ENCODE data around the gene RAB33A. TPM values are rescaled to one million over a fixed set of nuclear protein-coding genes. Genes with fewer than 3 reads are reported as not detected.
"Not testable (repeated sequence)": the region's sequence is repeated elsewhere in the genome, so short reads cannot be mapped to it uniquely, and the experiment has no call there.

The RAB33A gene
- total and polyA plus RNA-seq, 2 donors = 7.7 to 9.9 TPM

DNA sequence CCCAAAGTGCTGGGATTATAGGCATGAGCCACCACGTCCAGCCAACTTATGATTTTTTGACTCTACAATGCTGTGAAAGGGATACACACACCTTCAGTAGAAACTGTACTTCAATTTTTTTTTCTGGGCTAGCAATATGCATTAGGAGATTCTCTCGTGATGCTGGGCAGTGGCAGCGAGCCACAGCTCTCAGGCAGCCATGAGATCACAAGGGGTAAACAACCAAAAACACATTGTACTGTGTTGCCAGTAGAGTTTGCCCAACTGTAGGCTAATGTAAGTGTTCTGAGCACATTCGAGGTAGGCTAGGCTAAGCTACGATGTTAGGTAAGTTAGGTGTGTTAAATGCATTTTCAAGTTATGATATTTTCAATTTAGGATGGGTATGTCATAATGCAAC, 25.7 kb downstream of the RAB33A start:
- no peak for DNase-seq (ENCODE audit: low read depth in 6 of 9, low spot score in 9 of 9)
- H3K27me3 ChIP-seq (ENCODE audit: control insufficient read depth in 2 of 2, insufficient read depth in 1 of 2, low read length in 1 of 2) = no peaks in the 10 kb centered on the region
- no peak overlapping the region for H3K27ac ChIP-seq (ENCODE audit: low read depth in 1 of 2, low read length in 1 of 2)
- no peaks in the 10 kb centered on the region for H3K36me3 ChIP-seq (ENCODE audit: control insufficient read depth in 2 of 2, insufficient read depth in 2 of 2, low read length in 1 of 2)
- H3K4me1 ChIP-seq (ENCODE audit: control insufficient read depth in 2 of 2, insufficient read depth in 2 of 2, low read length in 2 of 2) = no peaks in the 10 kb centered on the region
- H3K4me3 ChIP-seq (ENCODE audit: low read length in 2 of 2) = no peak overlapping the region
- H3K9me3 ChIP-seq (ENCODE audit: control insufficient read depth in 2 of 2, insufficient read depth in 1 of 2, low read length in 1 of 2) = no peaks in the 10 kb centered on the region
- WGBS = 99% methylated on average over 5 of the region's 5 CpGs

GRCh38 chrX:130204647-130205046, 32.9 kb downstream of the RAB33A start:
- WGBS = 94% methylated on average over 1 of the region's 1 CpG
- no peaks in the 10 kb centered on the region for H3K4me1 ChIP-seq (ENCODE audit: control insufficient read depth in 2 of 2, insufficient read depth in 2 of 2, low read length in 2 of 2)
- DNase-seq (ENCODE audit: low read depth in 6 of 9, low spot score in 9 of 9) = no peak

GRCh38 chrX:130211415-130212186, 39.8 kb downstream of the RAB33A start:
- whole genome bisulfite sequencing = 95% methylated on average over 4 of the region's 4 CpGs
- H3K36me3 ChIP-seq (ENCODE audit: control insufficient read depth in 2 of 2, insufficient read depth in 2 of 2, low read length in 1 of 2) = peaks cover 0 to 4% of the 10 kb centered on the region in 2 donors
- no peak overlapping the region for H3K27ac ChIP-seq (ENCODE audit: low read depth in 1 of 2, low read length in 1 of 2)
- DNase-seq (ENCODE audit: low read depth in 6 of 9, low spot score in 9 of 9) = no peak
- H3K4me3 ChIP-seq (ENCODE audit: low read length in 2 of 2) = no peak overlapping the region
- H3K27me3 ChIP-seq (ENCODE audit: control insufficient read depth in 2 of 2, insufficient read depth in 1 of 2, low read length in 1 of 2) = no peaks in the 10 kb centered on the region
- H3K9me3 ChIP-seq (ENCODE audit: control insufficient read depth in 2 of 2, insufficient read depth in 1 of 2, low read length in 1 of 2) = no peaks in the 10 kb centered on the region
- H3K4me1 ChIP-seq (ENCODE audit: control insufficient read depth in 2 of 2, insufficient read depth in 2 of 2, low read length in 2 of 2) = no peaks in the 10 kb centered on the region

More at GRCh38 chrX:130204647-130205046, 32.9 kb downstream of the RAB33A start:
- H3K27ac ChIP-seq (ENCODE audit: low read depth in 1 of 2, low read length in 1 of 2) = no peak overlapping the region
- H3K9me3 ChIP-seq (ENCODE audit: control insufficient read depth in 2 of 2, insufficient read depth in 1 of 2, low read length in 1 of 2) = no peaks in the 10 kb centered on the region
- peaks cover 0 to 2% of the 10 kb centered on the region in 2 donors for H3K36me3 ChIP-seq (ENCODE audit: control insufficient read depth in 2 of 2, insufficient read depth in 2 of 2, low read length in 1 of 2)
- H3K4me3 ChIP-seq (ENCODE audit: low read length in 2 of 2) = no peak overlapping the region
- no peaks in the 10 kb centered on the region for H3K27me3 ChIP-seq (ENCODE audit: control insufficient read depth in 2 of 2, insufficient read depth in 1 of 2, low read length in 1 of 2)

DNA sequence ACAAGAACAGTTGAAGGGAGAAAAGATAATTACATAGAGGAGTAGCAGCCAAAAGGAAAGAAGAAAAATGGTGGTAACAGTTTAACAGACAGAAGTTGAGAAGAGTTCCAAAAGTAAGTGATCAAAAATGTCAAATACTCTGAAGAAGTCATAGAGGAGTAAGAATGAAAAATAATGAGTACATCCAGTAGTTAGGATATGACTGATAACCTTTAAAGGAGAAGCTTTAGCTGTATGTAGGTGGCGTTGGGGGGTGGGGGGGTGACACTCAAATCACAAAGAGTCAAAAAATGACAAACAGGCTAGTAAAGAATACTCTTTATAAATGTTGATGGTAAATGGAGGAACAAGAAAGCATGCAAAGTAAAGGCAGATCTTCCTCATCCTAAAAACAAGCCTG, 40.6 kb downstream of the RAB33A start:
- Histone ChIP-seq H3K4me3 (ENCODE audit: low read length in 2 of 2) (no peak overlapping the region), H3K27me3 (ENCODE audit: control insufficient read depth in 2 of 2, insufficient read depth in 1 of 2, low read length in 1 of 2) (no peaks in the 10 kb centered on the region), H3K36me3 (ENCODE audit: control insufficient read depth in 2 of 2, insufficient read depth in 2 of 2, low read length in 1 of 2) (peaks cover 0 to 4% of the 10 kb centered on the region in 2 donors), H3K9me3 (ENCODE audit: control insufficient read depth in 2 of 2, insufficient read depth in 1 of 2, low read length in 1 of 2) (no peaks in the 10 kb centered on the region), H3K4me1 (ENCODE audit: control insufficient read depth in 2 of 2, insufficient read depth in 2 of 2, low read length in 2 of 2) (no peaks in the 10 kb centered on the region), H3K27ac (ENCODE audit: low read depth in 1 of 2, low read length in 1 of 2) (no peak overlapping the region)
- WGBS = 96% methylated on average over 1 of the region's 1 CpG
- DNase-seq (ENCODE audit: low read depth in 6 of 9, low spot score in 9 of 9) = no peak

DNA sequence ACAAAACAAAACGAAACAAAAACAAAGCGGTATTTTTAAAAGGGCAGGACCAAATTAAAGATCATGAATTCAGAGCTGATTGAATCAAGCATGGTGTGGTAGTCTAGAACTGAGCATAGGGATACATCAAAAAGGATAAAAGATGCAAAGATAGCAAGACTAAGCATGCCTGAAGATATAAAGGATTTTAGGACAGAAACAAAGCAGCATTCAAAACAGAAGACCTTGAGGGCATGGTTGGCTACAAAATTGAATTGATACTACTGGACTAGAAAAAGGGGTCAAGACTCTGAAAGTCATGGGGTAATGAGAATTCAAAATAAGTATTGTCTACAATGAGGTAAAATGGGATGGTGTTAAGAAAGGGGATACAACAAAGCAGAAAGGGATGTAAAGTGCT, 41.6 kb downstream of the RAB33A start:
- H3K27me3 ChIP-seq (ENCODE audit: control insufficient read depth in 2 of 2, insufficient read depth in 1 of 2, low read length in 1 of 2) = no peaks in the 10 kb centered on the region
- no peak overlapping the region for H3K4me3 ChIP-seq (ENCODE audit: low read length in 2 of 2)
- H3K27ac ChIP-seq (ENCODE audit: low read depth in 1 of 2, low read length in 1 of 2) = no peak overlapping the region
- no peaks in the 10 kb centered on the region for H3K4me1 ChIP-seq (ENCODE audit: control insufficient read depth in 2 of 2, insufficient read depth in 2 of 2, low read length in 2 of 2)
- DNase-seq (ENCODE audit: low read depth in 6 of 9, low spot score in 9 of 9) = no peak
- H3K9me3 ChIP-seq (ENCODE audit: control insufficient read depth in 2 of 2, insufficient read depth in 1 of 2, low read length in 1 of 2) = no peaks in the 10 kb centered on the region
- 95% methylated on average over 2 of the region's 2 CpGs for WGBS
- H3K36me3 ChIP-seq (ENCODE audit: control insufficient read depth in 2 of 2, insufficient read depth in 2 of 2, low read length in 1 of 2) = peaks cover 0 to 4% of the 10 kb centered on the region in 2 donors

DNA sequence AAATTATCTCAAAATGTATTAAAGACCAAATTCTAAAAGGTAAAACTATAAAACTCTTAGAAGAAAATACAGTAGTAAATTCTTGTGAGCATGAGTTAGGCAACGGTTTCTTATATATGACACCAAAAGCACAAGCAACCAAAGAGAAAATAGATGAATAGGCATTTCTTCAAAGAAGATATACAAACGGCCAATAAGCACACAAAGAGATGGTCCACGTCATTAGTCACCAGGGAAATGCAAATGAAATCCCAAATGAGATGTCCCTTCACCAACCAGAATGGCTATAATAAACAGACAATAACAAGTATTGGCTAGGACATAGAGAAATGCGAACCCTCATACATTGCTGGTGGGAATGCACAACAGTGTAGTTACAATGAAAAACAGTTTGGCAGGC, 44.6 kb downstream of the RAB33A start:
- H3K27me3 ChIP-seq (ENCODE audit: control insufficient read depth in 2 of 2, insufficient read depth in 1 of 2, low read length in 1 of 2) = no peaks in the 10 kb centered on the region
- DNase-seq (ENCODE audit: low read depth in 6 of 9, low spot score in 9 of 9) = no peak
- H3K27ac ChIP-seq (ENCODE audit: low read depth in 1 of 2, low read length in 1 of 2) = no peak overlapping the region
- no peak overlapping the region for H3K4me3 ChIP-seq (ENCODE audit: low read length in 2 of 2)
- WGBS = 97% methylated on average over 4 of the region's 4 CpGs
- no peaks in the 10 kb centered on the region for H3K9me3 ChIP-seq (ENCODE audit: control insufficient read depth in 2 of 2, insufficient read depth in 1 of 2, low read length in 1 of 2)
- H3K4me1 ChIP-seq (ENCODE audit: control insufficient read depth in 2 of 2, insufficient read depth in 2 of 2, low read length in 2 of 2) = no peaks in the 10 kb centered on the region
- H3K36me3 ChIP-seq (ENCODE audit: control insufficient read depth in 2 of 2, insufficient read depth in 2 of 2, low read length in 1 of 2) = peaks cover 0 to 2% of the 10 kb centered on the region in 2 donors

DNA sequence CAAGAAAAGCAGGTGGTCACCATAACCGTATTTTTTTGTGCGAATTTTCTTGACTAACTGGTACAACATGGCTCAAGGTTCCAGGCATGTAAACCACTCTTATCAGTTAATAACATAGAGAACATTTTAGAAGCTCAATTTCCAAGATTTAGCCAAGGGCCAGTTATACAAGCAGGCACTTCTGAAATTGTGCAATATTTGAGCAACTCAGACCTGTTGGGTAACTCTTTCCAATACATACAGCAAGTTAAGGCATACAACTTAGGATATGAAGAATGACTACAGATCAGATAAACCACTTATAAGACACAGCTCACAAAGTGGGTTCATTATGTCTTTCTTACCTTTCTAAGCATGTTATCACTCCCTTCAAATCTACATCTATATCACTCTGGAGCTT, 53.0 kb downstream of the RAB33A start:
- Histone ChIP-seq H3K4me1 (ENCODE audit: control insufficient read depth in 2 of 2, insufficient read depth in 2 of 2, low read length in 2 of 2) (no peaks in the 10 kb centered on the region), H3K9me3 (ENCODE audit: control insufficient read depth in 2 of 2, insufficient read depth in 1 of 2, low read length in 1 of 2) (no peaks in the 10 kb centered on the region), H3K4me3 (ENCODE audit: low read length in 2 of 2) (no peak overlapping the region), H3K27ac (ENCODE audit: low read depth in 1 of 2, low read length in 1 of 2) (no peak overlapping the region), H3K27me3 (ENCODE audit: control insufficient read depth in 2 of 2, insufficient read depth in 1 of 2, low read length in 1 of 2) (no peaks in the 10 kb centered on the region), H3K36me3 (ENCODE audit: control insufficient read depth in 2 of 2, insufficient read depth in 2 of 2, low read length in 1 of 2) (peaks cover 0 to 2% of the 10 kb centered on the region in 2 donors)
- 98% methylated on average over 2 of the region's 2 CpGs for WGBS
- no peak for DNase-seq (ENCODE audit: low read depth in 6 of 9, low spot score in 9 of 9)

DNA sequence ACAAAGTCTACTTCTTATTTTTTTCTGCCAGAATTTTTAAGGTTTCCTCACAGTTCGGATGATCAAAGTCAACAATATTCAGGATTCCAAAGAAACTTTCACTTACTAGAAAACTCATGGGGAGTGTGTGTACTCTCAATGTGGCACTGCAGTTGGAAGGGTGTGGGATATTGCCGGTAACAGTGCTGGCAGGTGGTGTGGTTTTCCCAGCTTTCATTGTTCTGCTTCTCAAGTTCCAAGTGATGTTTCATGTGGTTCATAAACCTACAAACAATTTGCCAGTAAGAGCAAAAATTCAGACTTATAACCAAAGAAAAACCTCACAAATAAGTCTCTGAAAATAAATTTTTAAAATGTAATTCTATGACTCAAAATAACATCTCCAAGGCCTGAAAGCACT, 57.1 kb downstream of the RAB33A start:
- WGBS = 10% methylated on average over 2 of the region's 2 CpGs
- no peaks in the 10 kb centered on the region for H3K4me1 ChIP-seq (ENCODE audit: control insufficient read depth in 2 of 2, insufficient read depth in 2 of 2, low read length in 2 of 2)
- H3K36me3 ChIP-seq (ENCODE audit: control insufficient read depth in 2 of 2, insufficient read depth in 2 of 2, low read length in 1 of 2) = peaks cover 0 to 7% of the 10 kb centered on the region in 2 donors
- no peak overlapping the region for H3K27ac ChIP-seq (ENCODE audit: low read depth in 1 of 2, low read length in 1 of 2)
- DNase-seq (ENCODE audit: low read depth in 6 of 9, low spot score in 9 of 9) = peak in 2 of 9 donors; percentile 1 to 45
- H3K4me3 ChIP-seq (ENCODE audit: low read length in 2 of 2) = no peak overlapping the region
- no peaks in the 10 kb centered on the region for H3K9me3 ChIP-seq (ENCODE audit: control insufficient read depth in 2 of 2, insufficient read depth in 1 of 2, low read length in 1 of 2)
- no peaks in the 10 kb centered on the region for H3K27me3 ChIP-seq (ENCODE audit: control insufficient read depth in 2 of 2, insufficient read depth in 1 of 2, low read length in 1 of 2)

DNA sequence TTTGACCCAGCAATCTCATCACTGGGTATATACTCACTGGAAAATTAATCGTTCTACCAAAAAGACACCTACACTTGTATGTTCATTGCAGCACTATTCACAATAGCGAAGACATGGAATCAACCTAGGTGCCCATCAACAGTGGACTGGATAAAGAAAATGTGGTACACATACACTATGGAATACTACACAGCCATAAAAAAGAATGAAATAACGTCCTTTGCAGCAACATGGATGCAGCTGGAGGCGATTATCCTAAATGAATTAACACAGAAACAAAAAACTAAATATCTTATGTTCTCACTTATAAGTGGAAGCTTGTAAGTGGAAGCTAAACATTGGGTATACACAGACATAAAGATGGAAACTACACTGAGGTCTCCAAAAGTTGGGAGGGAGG, 59.4 kb downstream of the RAB33A start:
- H3K27ac ChIP-seq (ENCODE audit: low read depth in 1 of 2, low read length in 1 of 2); H3K4me1 ChIP-seq (ENCODE audit: control insufficient read depth in 2 of 2, insufficient read depth in 2 of 2, low read length in 2 of 2); H3K4me3 ChIP-seq (ENCODE audit: low read length in 2 of 2); H3K9me3 ChIP-seq (ENCODE audit: control insufficient read depth in 2 of 2, insufficient read depth in 1 of 2, low read length in 1 of 2); H3K27me3 ChIP-seq (ENCODE audit: control insufficient read depth in 2 of 2, insufficient read depth in 1 of 2, low read length in 1 of 2); DNase-seq (ENCODE audit: low read depth in 6 of 9, low spot score in 9 of 9): not testable (repeated sequence)
- 97% methylated on average over 4 of the region's 4 CpGs for WGBS
- peaks cover 0 to 13% of the 10 kb centered on the region in 2 donors for H3K36me3 ChIP-seq (ENCODE audit: control insufficient read depth in 2 of 2, insufficient read depth in 2 of 2, low read length in 1 of 2)

Measured in thymus (tissue), 11 donors.